HG03575 (cell line): ENCODE measurements around the gene NCCRP1.
"Not testable (repeated sequence)": the region's sequence is repeated elsewhere in the genome, so short reads cannot be mapped to it uniquely, and the experiment has no call there.

Experiments
- ATAC-seq: cut with Tn5 transposase; IDR thresholded peaks from one replicate; pipeline ENCODE4 v1.9.1; 2021; ENCODE audit not compliant: unreplicated experiment, insufficient number of reproducible peaks, low FRiP score; ENCODE audit errors: extremely low read depth

Gene NCCRP1

DNA sequence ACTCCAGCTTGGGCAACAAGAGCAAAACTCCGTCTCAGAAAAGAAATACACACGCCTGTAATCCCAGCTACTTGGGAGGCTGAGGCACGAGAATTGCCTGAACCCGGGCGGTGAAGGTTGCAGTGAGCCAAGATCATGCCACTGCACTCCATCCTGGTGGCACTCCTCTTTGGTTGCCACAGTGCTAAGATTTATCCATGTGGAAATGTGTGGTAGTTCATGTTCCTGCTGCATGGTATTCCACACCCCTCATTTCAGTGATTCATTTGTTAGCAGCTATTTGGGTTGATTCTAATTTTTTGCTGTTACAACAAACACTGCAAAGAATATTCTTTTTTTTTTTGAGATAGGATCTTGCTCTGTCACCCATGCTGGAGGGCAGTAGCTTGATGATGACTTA lies 35.9 kb downstream of the NCCRP1 start:
- ATAC-seq: no peak

DNA sequence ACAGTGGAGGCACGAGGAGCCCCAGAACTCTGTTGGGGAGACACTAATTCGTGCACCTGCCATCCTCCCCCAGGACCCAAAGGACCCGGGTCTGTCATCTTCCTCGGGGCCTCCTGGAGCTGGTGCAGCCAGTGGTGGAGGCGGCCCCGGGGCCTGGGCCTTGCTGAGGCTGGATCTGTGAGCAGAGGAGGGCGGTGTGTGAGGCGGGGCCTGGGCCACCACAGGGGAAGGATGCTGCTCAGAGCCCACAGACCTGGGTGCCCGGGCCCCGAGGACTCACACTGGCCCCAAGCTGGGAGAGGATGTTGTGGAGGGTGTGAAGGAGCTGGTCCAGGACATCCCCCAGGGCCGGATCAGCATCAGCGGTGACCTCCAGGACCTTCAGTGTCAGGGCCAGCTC lies 39.8 kb downstream of the NCCRP1 start:
- ATAC-seq: no peak

DNA sequence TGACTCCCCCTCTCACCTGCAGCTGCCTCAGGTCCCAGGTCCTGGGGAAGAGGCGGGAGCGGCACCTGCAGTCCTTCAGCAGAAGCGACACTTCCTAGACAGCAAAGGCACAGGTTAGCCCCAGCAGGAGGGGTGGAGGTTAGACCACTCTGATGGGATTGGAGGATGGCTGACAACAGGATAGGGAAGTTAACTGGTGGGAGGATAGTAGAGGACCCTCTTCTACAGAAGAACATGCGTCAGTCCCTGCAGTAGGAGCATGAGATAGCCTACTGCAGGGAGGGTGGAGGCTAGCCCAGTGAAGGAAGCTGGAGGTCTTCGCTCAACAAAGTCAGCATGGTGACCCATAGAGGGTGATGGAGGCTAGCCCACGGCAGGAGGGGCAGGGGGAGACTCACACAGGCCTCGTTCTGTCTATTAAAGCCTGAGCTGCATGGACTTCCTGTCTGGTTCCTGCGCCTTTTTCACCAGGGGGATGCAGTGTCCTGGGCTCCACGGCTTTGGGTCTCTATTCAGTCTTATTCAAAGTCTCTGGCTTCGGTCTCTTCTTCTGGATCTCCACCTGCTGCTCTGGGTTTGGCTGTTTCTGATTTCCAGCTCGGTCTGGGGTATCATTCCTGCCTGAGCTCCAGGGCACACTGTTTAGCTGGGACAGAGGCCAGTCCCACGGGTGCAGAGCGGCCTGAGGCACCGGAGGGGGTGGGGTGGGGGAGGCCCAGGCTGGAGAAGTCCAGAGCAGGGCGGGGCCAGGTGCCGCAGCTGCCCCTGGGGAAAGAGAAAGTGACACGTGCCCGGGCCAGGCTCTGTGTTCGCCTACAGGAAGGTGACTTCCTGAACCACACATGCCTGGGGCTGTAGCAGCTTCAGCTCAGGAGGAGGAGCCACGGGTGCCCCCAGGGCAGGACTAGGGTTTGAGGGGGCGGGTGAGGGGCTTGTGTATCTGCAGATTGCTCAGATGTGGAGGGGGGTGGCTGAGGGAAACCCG lies 40.7 kb downstream of the NCCRP1 start:
- ATAC-seq: no peak

DNA sequence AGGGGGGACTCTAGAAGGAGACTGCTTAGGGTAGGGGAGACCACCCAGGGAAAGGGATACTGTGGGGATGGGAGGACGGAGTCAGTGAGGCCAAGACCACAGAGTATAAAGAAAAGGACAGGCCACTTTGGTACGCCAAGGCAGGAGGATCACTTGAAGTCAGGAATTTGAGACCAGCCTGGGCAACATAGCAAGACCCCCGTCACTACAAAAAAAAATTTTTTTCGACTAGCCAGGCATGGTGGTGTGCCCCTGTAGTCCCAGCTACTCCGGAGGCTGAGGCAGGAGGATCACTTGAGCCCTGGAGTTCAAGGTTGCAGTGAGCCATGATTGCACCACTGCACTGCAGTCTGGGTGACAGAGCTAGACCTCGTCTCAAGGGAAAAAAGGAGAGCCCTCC lies 41.4 kb downstream of the NCCRP1 start:
- no peak for ATAC-seq

DNA sequence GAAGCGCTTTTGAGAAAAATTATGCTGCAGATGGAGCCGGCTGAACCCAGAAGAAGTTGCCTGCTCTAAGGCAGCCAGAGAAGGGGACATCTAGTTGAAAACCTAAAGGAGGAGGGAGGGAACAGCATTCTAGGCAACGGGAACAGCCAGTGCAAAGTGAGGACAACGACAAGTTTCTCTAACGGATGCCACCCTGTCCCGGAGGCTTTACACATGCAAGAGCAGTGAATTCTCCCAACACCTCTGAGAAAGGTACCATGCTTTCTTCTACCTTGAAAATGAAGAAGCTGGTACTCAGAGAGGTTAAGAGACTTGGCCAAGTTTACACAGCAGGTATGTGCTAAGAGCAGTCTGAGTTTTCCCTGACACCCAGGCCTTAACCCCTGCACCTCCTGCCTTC lies 42.2 kb downstream of the NCCRP1 start:
- ATAC-seq: no peak

DNA sequence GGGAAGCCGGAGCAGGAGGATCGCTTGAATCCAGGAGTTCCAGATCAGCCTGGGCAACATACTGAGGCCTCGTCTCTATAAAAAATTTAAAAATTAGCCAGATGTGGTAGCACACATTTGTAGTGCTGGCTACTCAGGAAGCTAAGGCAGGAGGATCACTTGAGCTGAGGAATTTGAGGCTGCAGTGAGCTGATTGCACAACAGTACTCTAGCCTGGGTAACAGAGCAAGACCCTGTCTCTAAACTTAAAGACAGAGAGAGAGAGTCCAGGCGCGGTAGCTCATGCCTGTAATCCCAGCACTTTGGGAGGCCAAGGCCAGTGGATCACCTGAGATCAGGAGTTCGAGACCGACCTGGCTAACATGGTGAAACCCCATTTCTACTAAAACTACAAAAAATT lies 43.7 kb downstream of the NCCRP1 start:
- no peak for ATAC-seq

DNA sequence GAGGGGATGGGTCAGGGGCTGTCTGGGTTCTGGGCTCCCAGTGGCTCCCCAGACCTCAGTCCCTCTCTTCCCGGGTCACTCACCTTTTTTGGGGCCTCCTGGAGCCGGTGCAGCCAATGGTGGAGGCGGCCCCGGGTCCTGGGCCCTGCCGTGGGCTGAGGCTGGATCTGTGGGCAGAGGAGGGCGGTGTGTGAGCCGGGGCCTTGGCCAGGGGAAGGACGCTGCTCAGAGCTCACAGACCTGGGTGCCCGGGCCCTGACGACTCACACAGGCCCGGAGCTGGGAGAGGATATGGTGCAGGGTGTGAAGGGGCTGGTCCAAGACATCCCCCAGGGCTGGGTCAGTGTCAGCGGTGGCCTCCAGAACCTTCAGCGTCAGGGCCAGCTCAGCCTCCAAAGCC lies 47.0 kb downstream of the NCCRP1 start:
- ATAC-seq: not testable (repeated sequence)

DNA sequence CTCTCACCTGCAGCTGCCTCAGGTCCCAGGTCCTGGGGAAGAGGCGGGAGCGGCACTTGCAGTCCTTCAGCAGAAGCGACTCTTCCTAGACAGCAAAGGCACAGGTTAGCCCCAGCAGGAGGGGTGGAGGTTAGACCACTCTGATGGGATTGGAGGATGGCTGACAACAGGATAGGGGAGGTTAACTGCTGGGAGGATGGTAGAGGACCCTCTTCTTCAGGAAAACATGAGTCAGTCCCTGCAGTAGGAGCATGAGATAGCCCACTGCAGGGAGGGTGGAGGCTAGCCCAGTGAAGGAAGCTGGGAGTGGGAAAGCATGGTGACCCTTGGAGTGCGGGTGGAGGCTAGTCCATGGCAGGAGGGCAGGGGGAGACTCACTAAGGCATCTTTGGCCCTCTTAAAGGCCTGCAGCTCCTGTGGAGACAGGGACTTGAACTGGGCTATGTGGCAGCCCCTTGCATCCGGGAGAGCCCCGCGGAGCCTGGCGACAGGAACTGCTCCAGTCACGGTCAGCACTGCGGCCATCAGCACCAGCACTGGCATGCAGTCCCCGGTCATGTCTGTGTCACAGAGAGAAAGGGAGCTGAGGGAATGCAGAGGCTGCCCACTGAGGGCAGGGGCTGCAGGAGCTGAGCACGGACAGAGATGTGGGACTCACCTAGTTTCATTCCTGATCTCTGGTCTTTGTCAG lies 47.8 kb downstream of the NCCRP1 start, which contains the start of gene IFNL3:
IFNL3 (minus strand) TSS at position 597 of the 691 bp plus-strand sequence; CDS start at position 558, 39 bp downstream.
- ATAC-seq: not testable (repeated sequence)

DNA sequence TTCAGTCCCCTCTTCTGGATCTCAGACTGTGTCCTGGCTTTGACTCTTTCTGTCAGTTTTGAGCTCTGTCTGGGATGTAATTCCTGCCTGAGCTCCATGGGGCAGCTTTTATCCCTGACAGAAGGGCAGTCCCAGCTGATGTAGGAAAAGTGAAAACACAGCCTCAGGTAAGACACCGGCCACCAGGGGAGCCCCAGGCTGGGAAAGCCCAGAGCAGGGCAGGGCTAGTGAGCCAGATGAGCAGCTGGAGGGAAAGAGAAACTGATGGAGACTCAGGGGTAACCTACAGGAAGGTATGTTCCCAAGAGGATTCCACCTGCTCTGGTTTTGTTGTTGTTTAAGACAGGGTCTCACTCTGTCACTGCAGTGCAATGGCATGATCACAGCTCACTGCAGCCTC lies 48.4 kb downstream of the NCCRP1 start:
- ATAC-seq: not testable (repeated sequence)

DNA sequence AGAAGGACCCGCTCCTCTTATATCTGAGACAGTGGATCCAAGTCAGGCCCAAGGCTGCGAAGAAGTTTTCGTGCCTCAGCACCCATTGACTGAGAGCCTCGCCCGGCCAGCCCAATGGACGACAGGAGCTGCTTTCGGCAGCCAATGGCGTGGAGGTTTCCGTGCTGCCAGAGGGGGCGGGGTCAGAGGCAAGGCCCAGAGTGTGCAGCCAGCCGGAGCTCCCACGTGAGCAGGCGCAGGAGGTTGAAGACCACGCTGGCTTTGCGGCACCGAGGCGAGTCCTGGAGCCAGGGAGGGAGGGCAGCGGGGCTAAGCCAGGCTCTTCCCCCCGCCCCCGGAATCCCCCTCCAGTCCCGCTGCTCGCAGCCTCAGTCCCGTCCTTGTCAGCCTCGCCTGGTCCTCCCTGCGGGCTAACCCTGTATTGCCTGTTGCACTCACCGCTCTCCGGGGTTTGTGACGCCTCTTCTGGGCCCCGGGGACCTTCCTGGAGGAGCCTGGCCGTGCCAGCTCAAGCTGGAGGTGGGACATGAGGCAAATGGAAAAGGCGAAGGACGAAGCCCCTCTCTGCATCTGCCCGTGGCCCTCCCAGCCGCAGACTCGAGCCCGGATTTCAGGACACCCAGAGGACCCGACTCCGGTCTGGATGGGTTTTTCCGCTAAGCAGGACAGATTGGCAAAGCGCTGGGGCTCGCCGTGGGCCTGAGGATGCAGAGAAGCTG lies 50.3 kb downstream of the NCCRP1 start:
- no peak for ATAC-seq

DNA sequence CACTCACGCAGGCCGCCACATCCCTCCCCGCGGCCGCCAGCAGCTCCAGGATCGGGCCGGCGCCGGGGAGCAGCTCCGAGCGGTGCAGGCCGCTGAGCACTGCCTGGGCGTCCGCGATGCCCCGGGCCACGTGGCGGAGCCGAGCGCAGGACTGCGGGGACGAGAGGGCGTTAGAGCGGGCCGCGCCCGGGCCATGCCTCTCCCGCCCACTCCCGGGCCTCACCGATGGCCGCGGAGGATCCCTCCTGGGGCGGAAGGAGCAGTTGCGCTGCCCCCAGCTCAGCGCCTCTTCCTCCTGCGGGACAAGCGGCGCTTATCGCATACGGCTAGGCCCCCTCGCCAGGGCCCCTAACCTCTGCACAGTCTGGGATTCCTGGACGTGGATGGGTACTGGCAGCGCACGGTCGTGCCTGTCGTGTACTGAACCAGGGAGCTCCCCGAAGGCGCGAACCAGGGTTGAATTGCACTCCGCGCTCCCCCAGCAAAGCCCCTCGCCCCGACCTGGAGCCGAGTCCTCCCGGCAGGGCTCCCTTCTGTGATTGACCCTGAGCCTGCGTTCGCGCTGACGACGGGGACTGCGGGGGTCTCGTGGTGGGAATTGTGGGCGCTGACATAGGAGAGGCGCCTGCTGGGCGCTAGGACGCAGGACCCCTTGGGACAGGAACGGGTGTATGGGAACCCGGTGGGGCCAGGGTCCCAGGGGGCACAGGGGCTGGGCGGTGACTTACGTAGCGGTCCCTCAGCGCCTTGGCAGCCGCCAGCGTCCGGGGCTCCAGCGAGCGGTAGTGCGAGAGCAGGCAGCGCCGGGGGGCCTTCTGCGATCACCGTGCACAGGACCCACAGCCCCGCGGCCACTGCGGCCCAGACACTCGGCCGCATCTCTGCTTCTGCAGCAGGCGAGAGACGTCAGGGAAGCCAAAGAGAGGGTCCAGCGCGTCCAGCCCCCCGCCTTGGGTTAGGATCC lies 51.2 kb downstream of the NCCRP1 start:
- no peak for ATAC-seq

DNA sequence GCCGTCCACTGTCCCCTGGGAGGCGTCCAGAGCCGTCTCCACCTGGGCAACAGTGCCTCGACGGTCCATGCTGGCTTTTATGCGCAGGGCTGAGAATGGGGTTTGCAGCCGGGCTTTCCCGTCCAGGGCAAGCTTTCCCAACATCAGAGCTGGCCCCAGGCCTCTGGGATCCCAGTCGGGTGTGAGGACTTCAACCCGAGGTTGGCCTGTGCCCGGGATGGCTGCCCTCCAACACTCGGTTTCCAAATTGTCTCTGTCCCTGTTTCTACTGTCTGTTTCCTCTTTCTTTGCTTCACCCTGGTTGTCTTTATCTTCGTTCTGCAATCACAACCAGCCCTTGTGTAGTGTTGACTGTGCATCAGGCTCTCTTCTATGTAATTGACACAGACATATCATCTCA lies 52.0 kb downstream of the NCCRP1 start, which contains the start of gene IFNL4:
IFNL4 (minus strand) TSS at position 51 of the 400 bp plus-strand sequence.
- ATAC-seq: no peak

DNA sequence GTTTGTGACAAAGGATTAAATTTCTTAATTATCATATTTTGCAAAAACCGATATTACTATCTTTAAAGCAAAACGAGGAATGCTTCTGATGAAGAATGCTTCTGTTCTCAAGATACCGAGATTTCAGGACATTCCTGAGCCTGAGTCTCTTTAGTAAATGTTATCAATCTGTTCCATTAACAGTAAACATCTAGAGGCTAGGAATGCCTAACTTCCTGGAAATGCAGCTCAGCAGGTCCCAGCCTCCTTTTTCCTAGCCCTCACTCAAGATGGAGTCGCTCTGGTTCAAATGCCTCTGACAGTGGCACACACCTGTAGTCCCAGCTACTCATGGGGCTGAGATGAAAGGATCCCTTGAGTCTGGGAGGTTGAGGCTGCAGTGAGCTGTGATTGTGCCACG lies 54.3 kb downstream of the NCCRP1 start:
- no peak for ATAC-seq
